ENCODE measurements around the gene SPHK1. TPM values are rescaled to one million over a fixed set of nuclear protein-coding genes. Genes with fewer than 3 reads are reported as not detected.
"Not testable (repeated sequence)": the region's sequence is repeated elsewhere in the genome, so short reads cannot be mapped to it uniquely, and the experiment has no call there.

Gene SPHK1
- total RNA-seq, 4 donors from 2014 or later, result 7.9 to 33.2 (median 12.0) TPM

DNA sequence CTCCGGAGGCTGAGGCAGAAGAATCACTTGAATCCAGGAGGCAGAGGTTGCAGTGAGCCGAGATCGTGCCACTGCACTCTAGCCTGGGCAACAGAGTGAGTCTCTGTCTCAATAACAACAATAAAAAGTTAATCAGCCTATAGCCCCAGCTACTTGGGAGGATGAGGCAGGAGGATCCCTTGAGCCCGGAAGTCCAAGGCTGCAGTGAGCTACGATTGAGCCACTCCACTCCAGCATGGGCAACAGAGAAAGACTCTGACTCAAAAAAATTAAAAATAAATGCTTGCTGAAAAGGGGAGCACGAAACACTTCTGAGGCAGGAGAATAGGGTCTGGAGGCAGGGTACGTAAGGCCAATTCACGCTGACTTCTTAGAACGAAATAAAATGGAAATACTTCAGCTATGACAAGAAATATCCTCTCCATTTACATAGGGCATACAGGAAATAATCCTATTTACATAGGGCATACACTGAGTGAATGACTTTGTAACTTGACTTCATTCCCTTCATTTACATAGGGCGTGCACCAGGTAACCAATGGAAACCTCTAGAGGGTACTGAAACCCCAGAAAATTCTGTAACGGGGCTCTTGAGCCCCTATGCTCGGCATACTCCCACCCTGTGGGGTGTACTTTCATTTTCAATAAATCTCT is 27.5 kb upstream of the SPHK1 start:
- H3K9me3 ChIP-seq, result no peaks in the 10 kb centered on the region
- no peak overlapping the region for H3K27ac ChIP-seq
- no peak for DNase-seq
- no peaks in the 10 kb centered on the region for H3K27me3 ChIP-seq
- H3K4me3 ChIP-seq, result no peak overlapping the region
- no peaks in the 10 kb centered on the region for H3K4me1 ChIP-seq
- TF ChIP-seq POLR2A (IDR thresholded peaks at IDR 0.05) (no peak), CTCF (IDR thresholded peaks at IDR 0.05) (no peak)
- H3K36me3 ChIP-seq, result no peaks in the 10 kb centered on the region
- intact Hi-C loops (cut with DNase I; ENCODE audit: low total_unique reads), result no loop called here

DNA sequence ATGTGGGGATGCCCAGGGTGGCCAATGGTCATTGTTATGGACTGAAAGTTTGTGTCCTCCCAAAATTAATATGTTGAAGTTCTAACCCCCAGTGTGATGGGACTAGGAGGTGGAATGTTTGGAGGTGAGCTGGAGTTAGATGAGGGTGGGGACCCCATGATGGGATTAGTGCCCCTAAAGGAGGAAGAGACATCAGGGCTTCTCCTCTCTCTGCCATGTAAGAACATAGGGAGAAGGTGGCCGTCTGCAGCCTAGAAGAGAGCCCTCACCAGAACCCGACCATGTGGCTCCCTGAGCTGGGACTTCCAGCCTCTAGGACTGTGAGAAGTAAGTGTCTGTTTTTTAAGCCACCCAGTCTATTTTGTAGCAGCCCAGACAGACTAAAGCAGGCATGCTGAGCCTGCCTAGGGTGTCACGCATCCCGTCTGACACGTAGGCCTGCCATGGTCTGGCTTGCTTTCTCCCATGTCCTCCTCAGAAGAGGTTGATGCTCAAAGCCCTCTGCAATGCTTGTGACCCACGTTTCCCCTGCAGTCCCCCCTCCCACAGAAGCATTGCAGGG is 26.7 kb upstream of the SPHK1 start:
- no peaks in the 10 kb centered on the region for H3K4me1 ChIP-seq
- no peak for DNase-seq
- intact Hi-C loops (cut with DNase I; ENCODE audit: low total_unique reads), result no loop called here
- H3K9me3 ChIP-seq, result no peaks in the 10 kb centered on the region
- no peak overlapping the region for H3K27ac ChIP-seq
- H3K4me3 ChIP-seq, result no peak overlapping the region
- TF ChIP-seq POLR2A (IDR thresholded peaks at IDR 0.05) (no peak), CTCF (IDR thresholded peaks at IDR 0.05) (no peak)
- no peaks in the 10 kb centered on the region for H3K36me3 ChIP-seq
- no peaks in the 10 kb centered on the region for H3K27me3 ChIP-seq

GRCh38 chr17:76359375-76359774 is 25.0 kb upstream of the SPHK1 start:
- H3K9me3 ChIP-seq, result no peaks in the 10 kb centered on the region
- no peak overlapping the region for H3K27ac ChIP-seq
- intact Hi-C loops (cut with DNase I; ENCODE audit: low total_unique reads), result no loop called here
- H3K4me1 ChIP-seq, result no peaks in the 10 kb centered on the region
- no peak for DNase-seq
- TF ChIP-seq POLR2A (IDR thresholded peaks at IDR 0.05) (no peak), CTCF (IDR thresholded peaks at IDR 0.05) (no peak)
- no peaks in the 10 kb centered on the region for H3K36me3 ChIP-seq
- H3K4me3 ChIP-seq, result no peak overlapping the region
- H3K27me3 ChIP-seq, result no peaks in the 10 kb centered on the region

DNA sequence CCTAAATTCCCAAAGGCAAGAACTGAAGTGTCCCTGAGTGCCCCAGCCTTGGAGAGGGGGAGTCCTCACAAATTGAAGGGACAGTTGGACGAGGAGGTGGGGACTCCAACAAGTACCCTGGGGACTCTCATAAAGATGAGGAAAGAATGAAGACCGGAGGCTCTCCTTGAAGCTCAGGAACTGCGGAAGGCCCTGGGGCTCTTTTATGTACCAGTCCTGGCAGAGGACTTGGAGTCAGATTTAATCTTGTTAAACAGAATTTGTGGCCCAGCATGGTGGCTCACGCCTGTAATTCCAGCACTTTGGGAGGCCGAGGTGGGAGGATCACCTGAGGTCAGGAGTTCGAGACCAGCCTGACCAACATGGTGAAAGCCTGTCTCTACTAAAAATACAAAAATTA is 24.6 kb upstream of the SPHK1 start:
- H3K27ac ChIP-seq; H3K27me3 ChIP-seq; intact Hi-C loops (cut with DNase I; ENCODE audit: low total_unique reads); H3K36me3 ChIP-seq; H3K4me1 ChIP-seq; H3K4me3 ChIP-seq; DNase-seq; H3K9me3 ChIP-seq: not testable (repeated sequence)

GRCh38 chr17:76360461-76360860 is 23.9 kb upstream of the SPHK1 start:
- DNase-seq, result no peak
- Histone ChIP-seq H3K36me3 (no peaks in the 10 kb centered on the region), H3K9me3 (no peaks in the 10 kb centered on the region), H3K27me3 (no peaks in the 10 kb centered on the region), H3K4me1 (no peaks in the 10 kb centered on the region), H3K4me3 (no peak overlapping the region), H3K27ac (no peak overlapping the region)
- TF ChIP-seq CTCF (IDR thresholded peaks at IDR 0.05) (no peak), POLR2A (IDR thresholded peaks at IDR 0.05) (no peak)
- intact Hi-C loops (cut with DNase I; ENCODE audit: low total_unique reads), result no loop called here
